HG03039 (cell line): ENCODE results near the gene CASP2.
"Not testable (repeated sequence)": the region's sequence is repeated elsewhere in the genome, so short reads cannot be mapped to it uniquely, and the experiment has no call there.

Experiments used
- ATAC-seq: cut with Tn5 transposase; IDR thresholded peaks from one replicate; pipeline ENCODE4 v1.9.1; 2021; ENCODE audit warnings: mild to moderate bottlenecking, moderate library complexity; ENCODE audit not compliant: unreplicated experiment

The CASP2 gene

GRCh38 chr7:143289888-143290287 lies 1.7 kb downstream of the CASP2 start:
- not testable (repeated sequence) for ATAC-seq

- ATAC-seq = no peak
These were observed 2.1 kb downstream of the CASP2 start for GRCh38 chr7:143290293-143290692.

GRCh38 chr7:143292876-143293275 lies 4.7 kb downstream of the CASP2 start:
- ATAC-seq = no peak

GRCh38 chr7:143295870-143296269 lies 7.7 kb downstream of the CASP2 start:
- no peak for ATAC-seq

- no peak for ATAC-seq
These were observed 8.5 kb downstream of the CASP2 start for GRCh38 chr7:143296686-143297085.

- ATAC-seq = no peak
These were observed 11.2 kb downstream of the CASP2 start for GRCh38 chr7:143299346-143299745.

- no peak for ATAC-seq
These were observed 11.7 kb downstream of the CASP2 start for GRCh38 chr7:143299840-143300239.

- ATAC-seq = no peak
These were observed 13.1 kb downstream of the CASP2 start for GRCh38 chr7:143300959-143301935.

- no peak for ATAC-seq
These were observed 15.6 kb downstream of the CASP2 start for GRCh38 chr7:143303733-143304132.

GRCh38 chr7:143304938-143305337 lies 16.8 kb downstream of the CASP2 start:
- no peak for ATAC-seq

- no peak for ATAC-seq
These were observed 17.4 kb downstream of the CASP2 start for GRCh38 chr7:143305423-143306070.

GRCh38 chr7:143308632-143309031 lies 20.5 kb downstream of the CASP2 start:
- no peak for ATAC-seq

- no peak for ATAC-seq
These were observed 26.0 kb downstream of the CASP2 start for GRCh38 chr7:143314127-143314526.

- no peak for ATAC-seq
These were observed 27.6 kb downstream of the CASP2 start, which contains the start of gene CLCN1 for GRCh38 chr7:143315776-143316175. CLCN1 (plus strand) TSS chr7:143316111; CDS start chr7:143316213, 102 bp downstream.

GRCh38 chr7:143316492-143316891 lies 28.3 kb downstream of the CASP2 start:
- ATAC-seq = no peak

GRCh38 chr7:143318661-143319060 lies 30.5 kb downstream of the CASP2 start:
- ATAC-seq = no peak

GRCh38 chr7:143320620-143321019 lies 32.5 kb downstream of the CASP2 start:
- ATAC-seq = no peak

- no peak for ATAC-seq
These were observed 33.1 kb downstream of the CASP2 start for GRCh38 chr7:143321242-143321641.

- no peak for ATAC-seq
These were observed 33.6 kb downstream of the CASP2 start for GRCh38 chr7:143321734-143322133.

GRCh38 chr7:143322760-143323633 lies 34.8 kb downstream of the CASP2 start:
- no peak for ATAC-seq

GRCh38 chr7:143323653-143324052 lies 35.5 kb downstream of the CASP2 start:
- no peak for ATAC-seq
